H9 (cell line): ENCODE measurements around the gene COQ8A. TPM values are rescaled to one million over a fixed set of nuclear protein-coding genes. Genes with fewer than 3 reads are reported as not detected.

Source experiments
- DNase-seq: peaks from one replicate; pipeline ENCODE4 v3.0.0-alpha.2; 2017
- H2AFZ ChIP-seq: one replicate; pipeline ENCODE4 v1.6.1; 2013; ENCODE audit warnings: mild to moderate bottlenecking, low read length, control low read depth, moderate library complexity
- H2AK5ac ChIP-seq: 2 replicates; pipeline ENCODE4 v1.6.1; 2013; ENCODE audit warnings: low read length, control low read depth, mixed read lengths; ENCODE audit not compliant: insufficient read length
- H2BK120ac ChIP-seq: one replicate; pipeline ENCODE4 v1.6.1; 2013; ENCODE audit warnings: low read depth, mild to moderate bottlenecking, low read length, control low read depth, inconsistent platforms; ENCODE audit not compliant: poor library complexity, severe bottlenecking
- H2BK12ac ChIP-seq: 2 replicates; pipeline ENCODE4 v1.6.1; 2013; ENCODE audit warnings: low read length, control low read depth, mixed read lengths, low read depth; ENCODE audit not compliant: insufficient read length
- H2BK15ac ChIP-seq: 2 replicates; pipeline ENCODE4 v1.6.1; 2013; ENCODE audit warnings: low read depth, low read length, control low read depth
- H2BK20ac ChIP-seq: one replicate; pipeline ENCODE4 v1.6.1; 2013; ENCODE audit warnings: low read depth, mild to moderate bottlenecking, low read length, control low read depth, inconsistent platforms; ENCODE audit not compliant: poor library complexity, severe bottlenecking
- H2BK5ac ChIP-seq: 2 replicates; pipeline ENCODE4 v1.6.1; 2013; ENCODE audit warnings: low read length, control low read depth, mixed read lengths; ENCODE audit not compliant: insufficient read length
- H3K14ac ChIP-seq: 2 replicates; pipeline ENCODE4 v1.6.1; 2013; ENCODE audit warnings: low read length, control low read depth; ENCODE audit not compliant: insufficient read depth
- H3K18ac ChIP-seq: 2 replicates; pipeline ENCODE4 v1.6.1; 2013; ENCODE audit warnings: low read depth, mild to moderate bottlenecking, mixed read lengths, low read length, control low read depth; ENCODE audit not compliant: insufficient read length
- H3K23ac ChIP-seq: 2 replicates; pipeline ENCODE4 v1.6.1; 2013; ENCODE audit warnings: low read length, control low read depth, mixed read lengths, low read depth; ENCODE audit not compliant: insufficient read length
- H3K23me2 ChIP-seq: 2 replicates; pipeline ENCODE4 v1.6.1; 2013; ENCODE audit warnings: low read depth, mild to moderate bottlenecking, mixed read lengths, low read length, control low read depth; ENCODE audit not compliant: insufficient read length, poor library complexity, severe bottlenecking
- H3K27ac ChIP-seq: 2 replicates; pipeline ENCODE4 v1.5.1; 2013; ENCODE audit warnings: low read length, control low read depth, mixed read lengths, low read depth; ENCODE audit not compliant: insufficient read length
- H3K27me3 ChIP-seq: 2 replicates; pipeline ENCODE4 v1.6.1; 2013; ENCODE audit warnings: low read length, control low read depth, inconsistent platforms; ENCODE audit not compliant: insufficient read depth
- H3K4ac ChIP-seq: 2 replicates; pipeline ENCODE4 v1.6.1; 2013; ENCODE audit warnings: low read depth, mild to moderate bottlenecking, control low read depth, inconsistent platforms, low read length, moderate library complexity
- H3K4me1 ChIP-seq: 2 replicates; pipeline ENCODE4 v1.6.1; 2013; ENCODE audit warnings: low read length, control low read depth, inconsistent platforms; ENCODE audit not compliant: insufficient read depth
- H3K4me2 ChIP-seq: 2 replicates; pipeline ENCODE4 v1.6.1; 2013; ENCODE audit warnings: low read length, control low read depth, mixed read lengths; ENCODE audit not compliant: insufficient read length, insufficient read depth
- H3K56ac ChIP-seq: 2 replicates; pipeline ENCODE4 v1.6.1; 2013; ENCODE audit warnings: low read depth, mild to moderate bottlenecking, mixed read lengths, low read length, control low read depth; ENCODE audit not compliant: insufficient read length
- H3K79me1 ChIP-seq: 2 replicates; pipeline ENCODE4 v1.6.1; 2013; ENCODE audit warnings: low read depth, mild to moderate bottlenecking, moderate library complexity, low read length, control low read depth, inconsistent platforms; ENCODE audit not compliant: insufficient read depth, poor library complexity, severe bottlenecking
- H3K79me2 ChIP-seq: 2 replicates; pipeline ENCODE4 v1.6.1; 2013; ENCODE audit warnings: low read length, control low read depth, inconsistent platforms; ENCODE audit not compliant: insufficient read depth
- H3K9ac ChIP-seq: 2 replicates; pipeline ENCODE4 v1.6.1; 2013; ENCODE audit warnings: low read length, control low read depth, mixed read lengths; ENCODE audit not compliant: insufficient read length; ENCODE audit errors: extremely low read depth
- H3K9me3 ChIP-seq: one replicate; pipeline ENCODE4 v1.6.1; 2013; ENCODE audit warnings: low read depth, low read length, inconsistent platforms; ENCODE audit not compliant: control insufficient read depth
- H3T11ph ChIP-seq: one replicate; pipeline ENCODE4 v1.6.1; 2013; ENCODE audit warnings: mild to moderate bottlenecking, low read length, control low read depth, inconsistent platforms
- H4K20me1 ChIP-seq: one replicate; pipeline ENCODE4 v1.6.1; 2013; ENCODE audit not compliant: control insufficient read depth, insufficient read length, insufficient read depth
- H4K5ac ChIP-seq: 2 replicates; pipeline ENCODE4 v1.6.1; 2013; ENCODE audit warnings: low read depth, mild to moderate bottlenecking, mixed read lengths, low read length, control low read depth; ENCODE audit not compliant: insufficient read length
- H4K8ac ChIP-seq: replicated peaks from 2 replicates; pipeline ENCODE4 v1.6.1; 2013; ENCODE audit warnings: low read length, control low read depth, mixed read lengths, low read depth; ENCODE audit not compliant: insufficient read length
- H4K91ac ChIP-seq: 2 replicates; pipeline ENCODE4 v1.6.1; 2013; ENCODE audit warnings: low read depth, mild to moderate bottlenecking, moderate library complexity, mixed read lengths, low read length, control low read depth; ENCODE audit not compliant: insufficient read length
- H3K27ac Mint-ChIP-seq, 3 experiments: 2 replicates in 2 of 3; 3 replicates in 1 of 3; pipeline ENCODE4 v1.8.0; 2020 to 2021; ENCODE audit warnings: mixed read lengths in 3 of 3, mild to moderate bottlenecking in 1 of 3, moderate library complexity in 1 of 3
- H3K27me3 Mint-ChIP-seq: 2 replicates; pipeline ENCODE4 v1.8.0; 2021; ENCODE audit warnings: low read depth, mild to moderate bottlenecking, moderate library complexity, mixed read lengths
- H3K36me3 Mint-ChIP-seq, 3 experiments: 2 replicates in 2 of 3; 3 replicates in 1 of 3; pipeline ENCODE4 v1.8.0; 2020 to 2021; ENCODE audit warnings: low read depth in 3 of 3, mixed read lengths in 3 of 3; ENCODE audit not compliant: insufficient read depth in 1 of 3
- H3K4me1 Mint-ChIP-seq, 2 experiments: 2 replicates each; pipeline ENCODE4 v1.8.0; 2020; ENCODE audit warnings: mixed read lengths in 2 of 2
- H3K4me3 Mint-ChIP-seq, 2 experiments: 2 replicates in 1 of 2; 3 replicates in 1 of 2; pipeline ENCODE4 v1.8.0; 2020 to 2021; ENCODE audit warnings: mild to moderate bottlenecking in 2 of 2, mixed read lengths in 2 of 2, moderate library complexity in 1 of 2
- H3K9me3 Mint-ChIP-seq, 2 experiments: 2 replicates in 1 of 2; 3 replicates in 1 of 2; pipeline ENCODE4 v1.8.0; 2020; ENCODE audit warnings: mild to moderate bottlenecking in 2 of 2, mixed read lengths in 2 of 2, moderate library complexity in 1 of 2
- CTCF ChIP-seq: fragments of 200-600 bp; sonication (generic); conservative IDR thresholded peaks from 3 replicates; pipeline ENCODE4 v1.8.0; 2021; ENCODE audit warnings: antibody characterized with exemption, mild to moderate bottlenecking
- WGBS: extraction: QIAGEN DNeasy Blood & Tissue Kit; methylation state at CpG from one replicate; pipeline ENCODE4 v1.1.7; 2013; ENCODE audit warnings: missing lambda C conversion rate, low lambda C conversion rate, mixed read lengths; ENCODE audit not compliant: insufficient read length; ENCODE audit errors: extremely low coverage; 5-methylcytosine and 5-hydroxymethylcytosine counted together
- total RNA-seq: library from RNA; stranded (reverse); gene quantifications from 2 replicates; pipeline ENCODE4 v1.2.1, GENCODE V29; 2021

The COQ8A gene
- total RNA-seq, 1 experiment from 2014 or later = 26.0 TPM

GRCh38 chr1:226940806-226941067 lies 643 bp downstream of the COQ8A start:
- Histone ChIP-seq H3K18ac (no peak overlapping the region), H3K23ac (no peak overlapping the region), H2BK5ac (no peak overlapping the region), H3K23me2 (peaks cover 11% of the 10 kb centered on the region), H3K4me2 (peak overlapping the region; percentile 67), H2BK20ac (no peak overlapping the region), H3K79me1 (no peaks in the 10 kb centered on the region), H3K4me1 (peaks cover 8% of the 10 kb centered on the region), H3K79me2 (no peaks in the 10 kb centered on the region), H3K56ac (no peak overlapping the region), H4K5ac (no peak overlapping the region), H3T11ph (no peak overlapping the region), H3K9me3 (no peaks in the 10 kb centered on the region), H3K9ac (peak overlapping the region; percentile 27), H2AFZ (no peak overlapping the region), H3K4ac (no peak overlapping the region), H2BK12ac (no peak overlapping the region), H3K14ac (no peak overlapping the region), H3K27me3 (no peaks in the 10 kb centered on the region), H4K91ac (no peak overlapping the region), H3K27ac (no peak overlapping the region), H2AK5ac (no peak overlapping the region), H2BK15ac (no peak overlapping the region), H2BK120ac (no peak overlapping the region), H4K20me1 (no peaks in the 10 kb centered on the region), H4K8ac (no peak overlapping the region)
- H3K4me3 Mint-ChIP-seq = peak overlapping the region; percentile 79 to 82
- TF ChIP-seq CTCF = no peak
- H3K27ac Mint-ChIP-seq = no peak overlapping the region
- H3K4me1 Mint-ChIP-seq = peaks cover 52 to 54% of the 10 kb centered on the region in 2 experiments
- peaks cover 9% of the 10 kb centered on the region for H3K27me3 Mint-ChIP-seq
- peaks cover 0 to 1% of the 10 kb centered on the region in 2 experiments; a peak in 1 of 5 replicates for H3K9me3 Mint-ChIP-seq
- WGBS = no CpG with 5 or more reads among the region's 6 CpGs
- no peak for DNase-seq
- H3K36me3 Mint-ChIP-seq = peaks cover 4 to 5% (median 5%) of the 10 kb centered on the region in 3 experiments; a peak in 6 of 7 replicates
